ENCODE results near the gene GNB3.

GNB3 gene

GRCh38 chr12:6837370-6838060 is 3.2 kb upstream of the GNB3 start:
- no peak for TF ChIP-seq CTCF (conservative IDR thresholded peaks at IDR 0.05; ENCODE audit: low read depth, low read length)
- H3K4me3 ChIP-seq (ENCODE audit: low read depth, low read length) = no peak overlapping the region
- no peak for DNase-seq (ENCODE audit: low read depth)

GRCh38 chr12:6838854-6839253 is 1.9 kb upstream of the GNB3 start:
- no peak for TF ChIP-seq CTCF (conservative IDR thresholded peaks at IDR 0.05; ENCODE audit: low read depth, low read length)
- H3K4me3 ChIP-seq (ENCODE audit: low read depth, low read length) = no peak overlapping the region
- no peak for DNase-seq (ENCODE audit: low read depth)

DNA sequence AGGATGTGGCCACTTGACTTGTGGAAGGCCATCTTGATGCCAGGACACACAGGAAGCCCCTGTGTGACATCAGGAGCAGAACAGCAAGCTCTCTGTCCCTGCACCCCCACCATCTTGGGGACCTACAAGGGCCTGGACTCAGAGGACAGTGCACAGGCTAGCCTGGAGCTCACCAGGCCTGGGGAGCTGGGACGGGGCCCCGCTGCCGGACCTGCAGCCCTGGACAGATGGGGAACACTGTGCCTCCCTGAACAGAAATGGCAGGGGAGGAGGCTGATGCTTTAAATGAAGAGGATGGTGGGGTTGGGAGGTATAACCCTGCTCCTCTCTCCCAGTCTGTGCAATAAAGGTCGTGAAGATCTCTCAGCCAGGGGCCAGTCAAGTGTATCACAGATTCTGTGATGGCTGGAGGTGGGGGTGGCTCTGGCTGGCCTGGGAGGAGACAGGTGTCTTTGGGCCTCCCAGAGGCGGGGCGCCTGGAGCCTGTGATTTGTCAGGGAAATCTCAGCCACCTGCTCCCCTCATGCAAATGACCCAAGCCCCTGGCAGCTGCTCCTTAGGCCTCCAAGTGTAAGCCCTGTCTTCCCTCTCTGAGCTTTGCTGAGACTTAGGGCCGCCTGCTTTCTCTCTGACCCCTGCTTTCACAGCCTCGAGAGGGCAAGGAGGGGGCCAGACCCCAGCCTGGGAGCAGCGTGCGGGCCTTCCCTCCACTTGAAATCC is 1.1 kb upstream of the GNB3 start:
- TF ChIP-seq CTCF (conservative IDR thresholded peaks at IDR 0.05; ENCODE audit: low read depth, low read length) = no peak
- H3K4me3 ChIP-seq (ENCODE audit: low read depth, low read length) = no peak overlapping the region
- DNase-seq (ENCODE audit: low read depth) = no peak

- DNase-seq (ENCODE audit: low read depth) = no peak
- H3K4me3 ChIP-seq (ENCODE audit: low read depth, low read length) = no peak overlapping the region
- no peak for TF ChIP-seq CTCF (conservative IDR thresholded peaks at IDR 0.05; ENCODE audit: low read depth, low read length)
These were observed 395 bp upstream of the GNB3 start for GRCh38 chr12:6840330-6840729.

GRCh38 chr12:6842075-6842474 is 1.4 kb downstream of the GNB3 start:
- no peak overlapping the region for H3K4me3 ChIP-seq (ENCODE audit: low read depth, low read length)
- DNase-seq (ENCODE audit: low read depth) = no peak
- TF ChIP-seq CTCF (conservative IDR thresholded peaks at IDR 0.05; ENCODE audit: low read depth, low read length) = no peak

DNA sequence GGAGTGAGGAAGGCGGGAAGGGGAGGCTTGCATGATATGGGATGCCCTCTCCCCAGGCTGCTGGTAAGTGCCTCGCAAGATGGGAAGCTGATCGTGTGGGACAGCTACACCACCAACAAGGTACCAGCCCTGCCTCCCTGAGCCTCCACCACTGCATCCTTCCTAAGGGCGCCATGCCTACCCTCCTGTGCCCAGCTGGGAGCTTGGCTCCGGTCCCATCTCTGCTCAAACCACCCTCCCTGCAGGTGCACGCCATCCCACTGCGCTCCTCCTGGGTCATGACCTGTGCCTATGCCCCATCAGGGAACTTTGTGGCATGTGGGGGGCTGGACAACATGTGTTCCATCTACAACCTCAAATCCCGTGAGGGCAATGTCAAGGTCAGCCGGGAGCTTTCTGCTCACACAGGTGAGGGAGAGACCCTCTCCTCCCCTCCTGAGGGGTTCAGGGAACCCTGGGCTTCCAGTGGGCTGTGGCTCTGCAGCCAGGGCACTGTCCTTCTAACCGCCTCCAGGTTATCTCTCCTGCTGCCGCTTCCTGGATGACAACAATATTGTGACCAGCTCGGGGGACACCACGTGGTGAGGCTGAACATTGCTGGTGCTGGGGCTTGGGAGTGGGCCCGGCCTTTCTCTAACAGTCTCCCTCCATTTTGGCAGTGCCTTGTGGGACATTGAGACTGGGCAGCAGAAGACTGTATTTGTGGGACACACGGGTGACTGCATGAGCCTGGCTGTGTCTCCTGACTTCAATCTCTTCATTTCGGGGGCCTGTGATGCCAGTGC is 2.6 kb downstream of the GNB3 start:
- no peak for TF ChIP-seq CTCF (conservative IDR thresholded peaks at IDR 0.05; ENCODE audit: low read depth, low read length)
- H3K4me3 ChIP-seq (ENCODE audit: low read depth, low read length) = no peak overlapping the region
- DNase-seq (ENCODE audit: low read depth) = no peak
